Measurements from ENCODE around the gene NUDCD3. TPM values are rescaled to one million over a fixed set of nuclear protein-coding genes. Genes with fewer than 3 reads are reported as not detected.

The NUDCD3 gene
- total RNA-seq, 2 donors from 2014 or later: 105 to 120 TPM

DNA sequence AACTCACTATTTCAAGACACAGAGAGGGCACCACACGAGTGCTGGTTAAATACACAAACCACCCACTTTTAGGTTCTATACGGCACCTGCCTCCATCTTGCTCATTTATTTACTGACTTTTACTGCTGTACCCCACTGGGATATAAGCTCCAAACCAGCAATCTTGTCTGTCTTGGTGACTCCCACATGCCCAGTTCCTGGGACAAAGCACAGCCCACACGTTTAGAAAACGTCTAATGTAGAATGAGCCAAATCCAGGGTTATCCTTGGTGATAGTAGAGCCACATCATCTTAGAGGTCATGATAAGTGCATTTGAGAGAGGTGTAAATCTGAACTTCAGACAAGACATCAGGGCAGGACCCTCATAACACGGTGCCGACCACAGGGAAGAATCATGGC, 73.5 kb downstream of the NUDCD3 start:
- H3K27me3 Mint-ChIP-seq (ENCODE audit: low read depth): no peaks in the 10 kb centered on the region
- DNase-seq (no peak), ATAC-seq (replicated peaks in 1 of 2) (no peak)
- peaks cover 34% of the 10 kb centered on the region for H3K4me1 Mint-ChIP-seq (ENCODE audit: low read depth)
- peaks cover 0 to under 1% of the 10 kb centered on the region in 2 donors for H3K9me3 Mint-ChIP-seq
- no peak overlapping the region for H3K27ac Mint-ChIP-seq
- peaks cover 3 to 11% of the 10 kb centered on the region in 2 donors for H3K36me3 Mint-ChIP-seq (ENCODE audit: insufficient read depth in 2 of 2)
- no peak overlapping the region for H3K4me3 Mint-ChIP-seq

DNA sequence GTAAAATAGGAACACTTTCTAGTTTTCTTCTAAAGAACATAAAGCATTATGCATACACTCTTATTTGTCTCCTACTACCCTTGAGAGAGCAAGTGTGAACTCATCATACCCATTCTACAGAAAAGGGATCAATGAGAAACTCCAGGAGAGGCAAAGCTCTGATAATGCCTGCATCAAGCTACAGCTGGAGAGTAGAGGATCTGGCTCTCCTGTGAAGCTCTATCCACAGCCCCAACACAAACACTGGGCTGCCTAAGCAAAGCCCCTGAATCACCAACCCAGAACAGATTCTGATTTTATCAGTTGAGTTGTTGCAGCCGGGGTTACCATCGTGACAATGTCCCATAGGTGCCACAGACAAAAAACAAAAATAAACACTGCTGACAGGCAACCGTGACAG, 74.9 kb downstream of the NUDCD3 start:
- ATAC-seq (replicated peaks in 1 of 2): peak in 1 of 2 donors; percentile 50

DNA sequence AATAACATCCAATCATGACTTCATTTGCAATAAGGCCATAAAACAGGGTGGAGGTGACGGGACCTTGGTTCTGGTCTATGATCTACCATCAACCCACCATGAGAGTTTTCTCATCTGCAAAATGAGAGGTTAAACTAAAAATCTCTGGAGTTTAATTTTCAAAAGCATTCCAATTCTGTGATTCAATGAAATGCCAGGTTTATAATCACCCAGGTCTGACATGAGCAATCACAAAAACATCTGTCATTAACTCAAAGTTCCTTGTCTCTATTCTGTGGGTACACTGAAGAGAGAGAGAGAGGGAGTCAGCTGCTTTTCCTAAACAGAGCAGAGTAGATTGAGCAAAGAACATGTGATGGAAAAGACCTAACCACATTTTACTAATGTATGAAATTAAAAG, 75.4 kb downstream of the NUDCD3 start:
- Mint-ChIP-seq H3K36me3 (ENCODE audit: insufficient read depth in 2 of 2) (peaks cover 11 to 19% of the 10 kb centered on the region in 2 donors), H3K27ac (peak overlapping the region; percentile 78), H3K4me1 (ENCODE audit: low read depth) (peaks cover 28% of the 10 kb centered on the region), H3K4me3 (peak overlapping the region in 1 of 2 donors; percentile 16), H3K27me3 (ENCODE audit: low read depth) (no peaks in the 10 kb centered on the region), H3K9me3 (peaks cover 0 to 2% of the 10 kb centered on the region in 2 donors)
- DNase-seq (no peak), ATAC-seq (replicated peaks in 1 of 2) (peak in 1 of 2 donors; percentile 57)

More for the DNA sequence above, 74.9 kb downstream of the NUDCD3 start:
- peaks cover 10 to 17% of the 10 kb centered on the region in 2 donors for H3K36me3 Mint-ChIP-seq (ENCODE audit: insufficient read depth in 2 of 2)
- no peaks in the 10 kb centered on the region for H3K27me3 Mint-ChIP-seq (ENCODE audit: low read depth)
- peak overlapping the region in 1 of 2 donors; percentile 16 for H3K4me3 Mint-ChIP-seq
- peaks cover 0 to 2% of the 10 kb centered on the region in 2 donors for H3K9me3 Mint-ChIP-seq
- H3K27ac Mint-ChIP-seq: peak overlapping the region; percentile 67
- H3K4me1 Mint-ChIP-seq (ENCODE audit: low read depth): peaks cover 28% of the 10 kb centered on the region
- no peak for DNase-seq

DNA sequence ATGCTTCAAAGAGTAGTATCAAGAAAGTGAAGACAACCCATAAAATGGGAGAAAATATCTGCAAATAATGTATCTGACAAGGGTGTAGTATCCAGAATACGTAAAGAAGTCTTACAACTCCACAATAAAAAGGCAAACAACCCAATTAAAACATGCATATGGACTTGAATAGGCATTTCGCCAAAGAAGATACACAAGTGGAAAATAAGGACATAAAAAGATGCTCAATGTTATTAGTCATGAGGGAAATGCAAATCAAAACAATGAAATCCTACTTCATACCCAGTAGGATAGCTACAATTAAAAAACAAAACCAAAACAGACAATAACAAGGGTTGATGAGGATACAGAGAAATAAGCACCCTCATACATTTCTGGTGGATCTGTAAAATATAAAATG, 79.2 kb downstream of the NUDCD3 start:
- peaks cover 13 to 26% of the 10 kb centered on the region in 2 donors for H3K36me3 Mint-ChIP-seq (ENCODE audit: insufficient read depth in 2 of 2)
- H3K9me3 Mint-ChIP-seq: peaks cover 0 to 2% of the 10 kb centered on the region in 2 donors
- H3K27ac Mint-ChIP-seq: no peak overlapping the region
- H3K27me3 Mint-ChIP-seq (ENCODE audit: low read depth): no peaks in the 10 kb centered on the region
- no peak overlapping the region for H3K4me3 Mint-ChIP-seq
- peaks cover 24% of the 10 kb centered on the region for H3K4me1 Mint-ChIP-seq (ENCODE audit: low read depth)
- DNase-seq (no peak), ATAC-seq (replicated peaks in 1 of 2) (no peak)

DNA sequence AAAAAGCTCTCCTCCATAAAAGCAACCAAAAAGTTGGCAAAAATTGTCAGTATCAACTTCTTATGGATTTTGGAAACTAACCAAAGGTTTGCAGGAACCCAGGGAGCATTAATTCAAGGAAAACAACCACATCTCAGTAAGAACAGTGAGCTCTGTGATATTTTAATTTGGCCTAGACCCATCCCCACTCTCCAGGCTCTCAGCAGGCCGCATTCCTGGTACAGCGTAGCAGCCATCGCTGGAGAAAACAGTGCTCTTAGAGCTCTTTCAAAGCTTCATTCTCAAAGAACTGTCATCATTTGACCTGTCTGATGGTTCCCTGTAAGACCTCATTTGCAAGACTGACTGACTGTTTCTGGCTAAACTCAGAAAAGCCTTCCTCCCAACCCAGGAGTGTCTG, 81.9 kb downstream of the NUDCD3 start:
- no peaks in the 10 kb centered on the region for H3K4me1 Mint-ChIP-seq (ENCODE audit: low read depth)
- H3K9me3 Mint-ChIP-seq: peaks cover 0 to 2% of the 10 kb centered on the region in 2 donors
- no peaks in the 10 kb centered on the region for H3K27me3 Mint-ChIP-seq (ENCODE audit: low read depth)
- ATAC-seq (replicated peaks in 1 of 2) (no peak), DNase-seq (no peak)
- no peak overlapping the region for H3K27ac Mint-ChIP-seq
- no peak overlapping the region for H3K4me3 Mint-ChIP-seq
- peaks cover 12 to 26% of the 10 kb centered on the region in 2 donors for H3K36me3 Mint-ChIP-seq (ENCODE audit: insufficient read depth in 2 of 2)

DNA sequence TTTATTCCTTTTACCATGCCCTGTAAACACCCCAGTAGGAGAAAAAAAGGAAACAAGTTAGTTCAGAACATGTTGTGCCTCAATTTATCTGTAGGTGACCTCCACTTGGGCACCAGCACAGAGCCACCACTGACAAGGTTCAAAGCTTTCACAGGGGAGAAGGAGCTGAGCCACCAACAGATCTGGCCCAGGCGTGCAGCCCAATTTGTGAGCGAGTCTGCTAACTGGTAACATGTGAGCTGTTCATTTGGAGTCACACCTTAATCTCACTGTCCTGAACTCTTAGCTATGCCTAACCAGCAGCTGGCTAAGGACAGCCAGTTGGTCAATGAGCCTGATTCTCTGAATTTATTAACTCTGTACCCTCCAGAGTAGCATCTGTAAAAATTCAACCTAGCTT, 86.7 kb downstream of the NUDCD3 start:
- H3K27me3 Mint-ChIP-seq (ENCODE audit: low read depth): no peaks in the 10 kb centered on the region
- no peaks in the 10 kb centered on the region for H3K9me3 Mint-ChIP-seq
- no peak overlapping the region for H3K4me3 Mint-ChIP-seq
- H3K36me3 Mint-ChIP-seq (ENCODE audit: insufficient read depth in 2 of 2): peaks cover 2 to 5% of the 10 kb centered on the region in 2 donors
- ATAC-seq (replicated peaks in 1 of 2) (no peak), DNase-seq (no peak)
- no peaks in the 10 kb centered on the region for H3K4me1 Mint-ChIP-seq (ENCODE audit: low read depth)
- no peak overlapping the region for H3K27ac Mint-ChIP-seq

DNA sequence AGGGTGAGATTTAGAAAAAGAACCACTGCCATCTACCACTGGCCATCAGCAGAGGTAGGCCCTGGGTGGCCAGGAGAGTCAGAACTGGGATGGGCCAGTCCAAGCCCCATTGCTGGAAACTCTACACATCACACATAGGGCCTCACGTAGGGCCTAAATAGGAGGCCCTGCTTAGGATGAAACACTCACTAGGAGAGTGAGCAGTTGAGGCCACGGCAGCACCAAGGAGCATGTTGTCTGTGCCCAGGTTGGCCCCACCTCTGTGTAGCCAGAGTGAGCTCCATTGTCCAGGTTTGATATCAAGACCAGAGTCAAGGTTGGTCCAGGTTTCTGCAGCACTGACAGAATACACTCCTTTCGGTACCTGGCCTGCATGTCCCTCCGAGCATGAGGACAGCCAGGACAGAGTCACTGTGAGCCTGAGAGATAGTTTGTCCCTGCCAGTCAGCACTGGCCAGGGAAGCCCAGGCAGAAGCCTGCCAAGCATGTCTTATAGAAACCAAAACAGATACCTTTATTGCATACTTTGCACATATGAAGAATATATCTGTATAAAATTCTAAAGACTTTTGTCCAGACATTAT, 87.2 kb downstream of the NUDCD3 start:
- Mint-ChIP-seq H3K27me3 (ENCODE audit: low read depth) (no peaks in the 10 kb centered on the region), H3K9me3 (no peaks in the 10 kb centered on the region), H3K27ac (no peak overlapping the region), H3K4me1 (ENCODE audit: low read depth) (no peaks in the 10 kb centered on the region), H3K36me3 (ENCODE audit: insufficient read depth in 2 of 2) (peaks cover 2 to 5% of the 10 kb centered on the region in 2 donors), H3K4me3 (no peak overlapping the region)
- ATAC-seq (replicated peaks in 1 of 2) (no peak), DNase-seq (no peak)

DNA sequence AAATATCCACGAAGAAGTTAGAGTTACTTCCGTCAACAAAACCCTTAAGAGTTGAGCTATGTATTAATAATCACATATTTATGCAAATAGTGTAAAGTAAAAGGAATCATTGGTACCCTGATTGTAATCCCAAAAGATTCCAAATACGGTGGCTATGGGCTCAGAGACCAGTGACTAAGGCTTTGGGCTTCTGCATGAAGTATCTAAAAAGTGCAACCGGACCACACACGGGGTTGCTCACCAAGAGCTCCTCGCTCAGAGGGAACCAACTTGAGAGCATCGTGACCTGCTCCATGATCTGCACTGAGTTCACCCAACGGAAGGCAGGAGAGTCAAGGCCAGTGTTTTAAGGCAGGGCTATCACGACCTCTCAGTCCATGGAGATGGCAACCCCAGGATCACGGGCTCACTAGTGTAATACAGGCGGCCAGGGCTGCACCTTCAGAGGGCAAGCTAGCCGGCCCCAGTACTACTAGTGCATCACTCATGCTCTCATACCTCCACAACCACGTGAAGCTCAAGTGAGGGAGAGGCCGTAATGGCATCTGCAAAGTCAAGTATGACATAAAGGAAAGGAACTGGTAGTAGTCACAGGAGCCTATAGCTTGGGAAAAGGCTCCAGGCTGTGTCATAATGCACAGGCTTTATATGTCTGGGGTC, 87.9 kb downstream of the NUDCD3 start:
- no peak for DNase-seq
- H3K36me3 Mint-ChIP-seq (ENCODE audit: insufficient read depth in 2 of 2): peaks cover 2 to 5% of the 10 kb centered on the region in 2 donors
- H3K4me1 Mint-ChIP-seq (ENCODE audit: low read depth): no peaks in the 10 kb centered on the region
- H3K9me3 Mint-ChIP-seq: no peaks in the 10 kb centered on the region
- no peak overlapping the region for H3K4me3 Mint-ChIP-seq
- no peaks in the 10 kb centered on the region for H3K27me3 Mint-ChIP-seq (ENCODE audit: low read depth)
- no peak overlapping the region for H3K27ac Mint-ChIP-seq
- no peak for ATAC-seq (replicated peaks in 1 of 2)

DNA sequence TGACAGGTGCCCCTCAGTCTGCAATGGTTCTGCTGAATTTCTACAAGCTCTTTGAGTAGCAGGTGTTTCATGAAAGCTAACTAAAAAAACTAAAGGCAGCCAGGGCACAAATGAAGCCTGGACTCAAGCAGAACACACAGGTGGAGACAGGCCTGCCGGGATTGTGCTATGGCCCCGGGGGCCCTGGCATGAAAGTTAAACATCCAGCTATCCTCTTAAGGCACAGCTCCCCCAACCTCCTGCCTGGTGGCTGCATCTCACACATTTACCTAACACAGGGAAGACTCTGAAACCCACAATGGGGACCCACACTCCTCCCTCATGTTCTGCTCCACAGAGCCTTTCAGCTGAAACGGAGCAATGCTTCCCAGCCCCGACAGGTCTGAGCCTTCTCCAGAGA, 88.8 kb downstream of the NUDCD3 start:
- H3K27ac Mint-ChIP-seq: no peak overlapping the region
- no peaks in the 10 kb centered on the region for H3K4me1 Mint-ChIP-seq (ENCODE audit: low read depth)
- ATAC-seq (replicated peaks in 1 of 2) (no peak), DNase-seq (no peak)
- no peaks in the 10 kb centered on the region for H3K9me3 Mint-ChIP-seq
- no peaks in the 10 kb centered on the region for H3K27me3 Mint-ChIP-seq (ENCODE audit: low read depth)
- peaks cover 2 to 5% of the 10 kb centered on the region in 2 donors for H3K36me3 Mint-ChIP-seq (ENCODE audit: insufficient read depth in 2 of 2)
- H3K4me3 Mint-ChIP-seq: no peak overlapping the region

DNA sequence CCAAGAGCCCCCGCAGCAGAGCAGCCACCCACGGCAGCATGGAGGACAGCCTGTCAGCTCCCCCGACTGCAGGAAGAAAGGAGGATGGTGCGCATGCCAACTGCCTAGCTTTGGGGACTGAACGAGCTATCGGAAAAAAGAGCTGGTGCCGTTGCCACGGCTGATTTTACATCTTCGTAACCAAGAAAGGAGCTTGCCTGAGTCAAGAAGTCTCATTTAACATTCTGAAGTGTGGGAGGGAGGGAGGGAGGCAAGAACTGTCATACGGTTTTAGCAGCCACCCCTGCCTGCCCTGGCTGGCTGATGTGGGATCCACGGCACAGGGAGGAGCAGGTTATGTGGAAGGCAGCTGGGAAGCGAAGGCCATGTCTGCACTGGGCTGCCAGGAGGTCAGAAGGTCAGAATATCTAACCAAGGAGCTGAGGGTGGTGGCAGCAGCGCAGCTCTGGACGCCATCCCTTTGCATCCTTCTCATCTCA, 90.4 kb downstream of the NUDCD3 start:
- no peaks in the 10 kb centered on the region for H3K27me3 Mint-ChIP-seq (ENCODE audit: low read depth)
- no peaks in the 10 kb centered on the region for H3K9me3 Mint-ChIP-seq
- DNase-seq (no peak), ATAC-seq (replicated peaks in 1 of 2) (no peak)
- H3K4me1 Mint-ChIP-seq (ENCODE audit: low read depth): no peaks in the 10 kb centered on the region
- no peak overlapping the region for H3K4me3 Mint-ChIP-seq
- H3K27ac Mint-ChIP-seq: no peak overlapping the region
- peaks cover 2 to 5% of the 10 kb centered on the region in 2 donors for H3K36me3 Mint-ChIP-seq (ENCODE audit: insufficient read depth in 2 of 2)

DNA sequence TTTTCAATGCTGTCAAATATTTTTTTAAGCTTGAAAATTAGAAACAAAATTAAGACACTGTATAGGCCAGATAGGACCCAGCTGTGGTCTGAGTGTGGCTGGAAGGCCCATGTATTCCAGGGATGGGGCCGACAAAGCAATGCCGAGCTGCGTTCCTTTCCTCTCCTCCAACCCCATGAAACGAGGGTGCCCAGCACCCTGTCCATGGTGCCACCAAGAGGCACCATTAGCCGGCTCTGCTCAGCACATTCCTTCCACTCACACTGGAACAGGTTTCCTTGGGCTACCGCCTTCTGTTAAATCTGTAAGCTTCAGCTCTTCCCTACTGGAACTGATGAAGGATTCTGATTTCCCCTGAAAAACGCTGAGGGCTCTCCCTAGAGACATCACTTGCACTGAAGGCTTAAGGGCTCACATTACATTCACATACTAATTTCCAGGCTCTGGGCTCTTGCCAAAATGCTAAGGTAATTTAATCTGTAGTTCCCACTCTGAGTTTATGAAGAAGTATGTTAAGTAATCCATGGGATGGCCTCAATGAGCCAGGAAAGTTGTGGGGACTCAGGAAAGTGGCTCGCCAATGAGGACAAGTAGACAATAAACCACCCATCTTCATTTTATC, 91.4 kb downstream of the NUDCD3 start:
- no peak for ATAC-seq (replicated peaks in 1 of 2)
- Mint-ChIP-seq H3K27me3 (ENCODE audit: low read depth) (no peaks in the 10 kb centered on the region), H3K4me3 (no peak overlapping the region), H3K4me1 (ENCODE audit: low read depth) (no peaks in the 10 kb centered on the region), H3K36me3 (ENCODE audit: insufficient read depth in 2 of 2) (peaks cover 2 to 5% of the 10 kb centered on the region in 2 donors), H3K27ac (no peak overlapping the region), H3K9me3 (no peaks in the 10 kb centered on the region)
- DNase-seq: no peak

DNA sequence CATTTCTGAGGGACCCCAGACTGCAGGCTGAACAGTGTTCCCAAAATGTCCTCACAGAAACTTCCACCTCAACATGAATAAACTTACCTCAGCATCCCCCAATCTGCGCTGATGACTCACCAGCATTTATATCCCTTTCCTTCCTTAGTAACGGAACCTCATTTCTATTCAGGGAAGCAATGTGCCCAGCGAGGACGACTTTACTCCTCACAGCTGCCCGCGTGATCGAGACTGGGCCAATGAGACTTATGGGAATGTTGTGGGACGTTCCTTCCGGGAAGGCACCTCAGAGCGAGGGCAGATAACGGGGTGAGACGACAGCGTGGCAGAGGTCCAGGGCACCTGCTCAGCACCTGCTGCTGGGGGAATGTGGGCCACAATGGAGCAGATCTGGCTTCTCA, 91.9 kb downstream of the NUDCD3 start:
- no peaks in the 10 kb centered on the region for H3K9me3 Mint-ChIP-seq
- H3K4me1 Mint-ChIP-seq (ENCODE audit: low read depth): no peaks in the 10 kb centered on the region
- no peak overlapping the region for H3K4me3 Mint-ChIP-seq
- H3K36me3 Mint-ChIP-seq (ENCODE audit: insufficient read depth in 2 of 2): peaks cover 2 to 5% of the 10 kb centered on the region in 2 donors
- DNase-seq (no peak), ATAC-seq (replicated peaks in 1 of 2) (no peak)
- H3K27ac Mint-ChIP-seq: no peak overlapping the region
- H3K27me3 Mint-ChIP-seq (ENCODE audit: low read depth): no peaks in the 10 kb centered on the region

DNA sequence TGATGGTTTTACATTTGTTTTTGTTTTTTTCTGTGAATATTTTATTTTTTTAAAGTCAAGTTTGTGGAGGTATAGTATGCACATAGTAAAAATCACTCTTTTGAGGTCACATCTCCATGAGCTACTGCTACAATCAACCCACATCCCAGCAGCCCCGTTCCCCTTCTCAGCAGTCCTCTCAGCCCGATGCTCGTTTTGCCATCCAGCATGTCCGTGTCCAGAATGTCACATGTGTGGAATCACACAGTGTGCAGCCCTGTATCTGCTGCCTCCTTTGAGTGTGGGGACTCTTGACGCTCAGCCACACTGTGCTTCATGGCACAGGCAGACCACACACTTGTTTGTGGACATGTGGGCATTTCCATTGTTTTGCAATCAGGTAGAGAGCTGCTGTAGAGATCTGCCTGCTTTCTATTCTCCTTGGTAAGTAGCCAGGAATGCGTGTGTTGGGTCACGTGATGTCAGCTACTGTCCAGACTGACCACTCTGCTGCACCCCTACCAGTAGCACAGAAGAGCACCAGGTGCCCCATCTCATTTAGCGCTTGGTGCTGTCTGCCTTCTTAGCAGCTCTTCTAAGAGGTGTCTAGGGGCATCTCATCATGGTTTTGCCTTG, 93.4 kb downstream of the NUDCD3 start:
- DNase-seq (no peak), ATAC-seq (replicated peaks in 1 of 2) (no peak)
- H3K4me1 Mint-ChIP-seq (ENCODE audit: low read depth): no peaks in the 10 kb centered on the region

More for the DNA sequence above, 93.4 kb downstream of the NUDCD3 start:
- H3K36me3 Mint-ChIP-seq (ENCODE audit: insufficient read depth in 2 of 2): no peaks in the 10 kb centered on the region
- H3K27ac Mint-ChIP-seq: no peak overlapping the region
- no peak overlapping the region for H3K4me3 Mint-ChIP-seq
- H3K9me3 Mint-ChIP-seq: no peaks in the 10 kb centered on the region
- no peaks in the 10 kb centered on the region for H3K27me3 Mint-ChIP-seq (ENCODE audit: low read depth)

Measured in activated T-cell treated with anti-CD3 and anti-CD28 coated beads, Interleukin-2, amount 50 U/mL, for 72 hours (primary cell).